Muscle layer of duodenum (tissue), 2 donors: ENCODE data around the gene NTM.
"Not testable (repeated sequence)": the region's sequence is repeated elsewhere in the genome, so short reads cannot be mapped to it uniquely, and the experiment has no call there.

Experiments used
- H3K27ac ChIP-seq: one replicate; pipeline ENCODE4 v1.7.0; 2013; ENCODE audit warnings: mild to moderate bottlenecking, low read length
- H3K27me3 ChIP-seq: one replicate; pipeline ENCODE4 v1.7.0; 2013; ENCODE audit warnings: low read depth, mild to moderate bottlenecking, control low read depth, low read length
- H3K36me3 ChIP-seq, 2 donors: one replicate each; pipeline ENCODE4 v1.7.0; 2013; ENCODE audit warnings: low read length in 2 of 2, control low read depth in 1 of 2, mild to moderate bottlenecking in 1 of 2; ENCODE audit not compliant: insufficient read depth in 2 of 2, control insufficient read depth in 1 of 2
- H3K4me1 ChIP-seq, 2 donors: one replicate each; pipeline ENCODE4 v1.7.0; 2013; ENCODE audit warnings: low read length in 2 of 2, mild to moderate bottlenecking in 2 of 2, control low read depth in 1 of 2, moderate library complexity in 1 of 2; ENCODE audit not compliant: insufficient read depth in 2 of 2, control insufficient read depth in 1 of 2
- H3K4me3 ChIP-seq, 2 donors: one replicate each; pipeline ENCODE4 v1.7.0; 2013; ENCODE audit warnings: low read length in 2 of 2, low read depth in 1 of 2, mild to moderate bottlenecking in 1 of 2
- H3K9me3 ChIP-seq, 2 donors: one replicate each; pipeline ENCODE4 v1.7.0; 2013; ENCODE audit warnings: low read length in 2 of 2, control low read depth in 1 of 2, mild to moderate bottlenecking in 1 of 2; ENCODE audit not compliant: control insufficient read depth in 1 of 2
- donor health status: healthy.

NTM gene

GRCh38 chr11:131483877-131484276, 113.5 kb downstream of the NTM start:
- Histone ChIP-seq H3K36me3 (no peaks in the 10 kb centered on the region), H3K9me3 (no peaks in the 10 kb centered on the region), H3K4me1 (peaks cover 12 to 14% of the 10 kb centered on the region in 2 donors), H3K27ac (no peak overlapping the region), H3K27me3 (no peaks in the 10 kb centered on the region), H3K4me3 (no peak overlapping the region)

- no peaks in the 10 kb centered on the region for H3K9me3 ChIP-seq
- peaks cover 12 to 14% of the 10 kb centered on the region in 2 donors for H3K4me1 ChIP-seq
- no peaks in the 10 kb centered on the region for H3K36me3 ChIP-seq
- no peak overlapping the region for H3K4me3 ChIP-seq
- no peak overlapping the region for H3K27ac ChIP-seq
- no peaks in the 10 kb centered on the region for H3K27me3 ChIP-seq
These were observed 115.7 kb downstream of the NTM start for GRCh38 chr11:131486100-131486499.

- Histone ChIP-seq H3K27me3 (no peaks in the 10 kb centered on the region), H3K4me3 (no peak overlapping the region), H3K9me3 (no peaks in the 10 kb centered on the region), H3K36me3 (no peaks in the 10 kb centered on the region), H3K4me1 (peaks cover 12 to 14% of the 10 kb centered on the region in 2 donors), H3K27ac (peak overlapping the region; percentile 80)
These were observed 116.7 kb downstream of the NTM start for GRCh38 chr11:131486937-131487635.

- no peak overlapping the region for H3K4me3 ChIP-seq
- no peaks in the 10 kb centered on the region for H3K9me3 ChIP-seq
- no peaks in the 10 kb centered on the region for H3K36me3 ChIP-seq
- no peaks in the 10 kb centered on the region for H3K27me3 ChIP-seq
- peaks cover 12 to 14% of the 10 kb centered on the region in 2 donors for H3K4me1 ChIP-seq
- H3K27ac ChIP-seq, result peak overlapping the region; percentile 80
These were observed 117.8 kb downstream of the NTM start for GRCh38 chr11:131488238-131488637.

GRCh38 chr11:131491503-131491902, 121.1 kb downstream of the NTM start:
- H3K27me3 ChIP-seq, result no peaks in the 10 kb centered on the region
- no peaks in the 10 kb centered on the region for H3K36me3 ChIP-seq
- H3K27ac ChIP-seq, result no peak overlapping the region
- H3K4me1 ChIP-seq, result peaks cover 13 to 18% of the 10 kb centered on the region in 2 donors
- no peaks in the 10 kb centered on the region for H3K9me3 ChIP-seq
- H3K4me3 ChIP-seq, result no peak overlapping the region

- Histone ChIP-seq H3K27ac (no peak overlapping the region), H3K27me3 (no peaks in the 10 kb centered on the region), H3K36me3 (no peaks in the 10 kb centered on the region), H3K9me3 (no peaks in the 10 kb centered on the region), H3K4me3 (no peak overlapping the region), H3K4me1 (peaks cover 0 to 6% of the 10 kb centered on the region in 2 donors)
These were observed 125.0 kb downstream of the NTM start for GRCh38 chr11:131495423-131495822.

GRCh38 chr11:131497686-131498085, 127.3 kb downstream of the NTM start:
- not testable (repeated sequence) for H3K4me3 ChIP-seq, H3K4me1 ChIP-seq, H3K27me3 ChIP-seq, H3K9me3 ChIP-seq, H3K36me3 ChIP-seq, H3K27ac ChIP-seq

- H3K27ac ChIP-seq, result no peak overlapping the region
- no peak overlapping the region for H3K4me3 ChIP-seq
- no peaks in the 10 kb centered on the region for H3K27me3 ChIP-seq
- H3K4me1 ChIP-seq, result peaks cover 0 to 6% of the 10 kb centered on the region in 2 donors
- no peaks in the 10 kb centered on the region for H3K9me3 ChIP-seq
- H3K36me3 ChIP-seq, result no peaks in the 10 kb centered on the region
These were observed 128.3 kb downstream of the NTM start for GRCh38 chr11:131498631-131499160.

- Histone ChIP-seq H3K4me3 (no peak overlapping the region), H3K36me3 (no peaks in the 10 kb centered on the region), H3K27ac (no peak overlapping the region), H3K4me1 (peaks cover 0 to 6% of the 10 kb centered on the region in 2 donors), H3K9me3 (no peaks in the 10 kb centered on the region), H3K27me3 (no peaks in the 10 kb centered on the region)
These were observed 128.8 kb downstream of the NTM start for GRCh38 chr11:131499199-131499598.

- Histone ChIP-seq H3K9me3 (no peaks in the 10 kb centered on the region), H3K27me3 (no peaks in the 10 kb centered on the region), H3K4me3 (no peak overlapping the region), H3K27ac (no peak overlapping the region), H3K36me3 (no peaks in the 10 kb centered on the region), H3K4me1 (no peaks in the 10 kb centered on the region)
These were observed 132.6 kb downstream of the NTM start for GRCh38 chr11:131503017-131503416.

- no peaks in the 10 kb centered on the region for H3K9me3 ChIP-seq
- no peak overlapping the region for H3K4me3 ChIP-seq
- no peaks in the 10 kb centered on the region for H3K4me1 ChIP-seq
- H3K27me3 ChIP-seq, result no peaks in the 10 kb centered on the region
- no peak overlapping the region for H3K27ac ChIP-seq
- no peaks in the 10 kb centered on the region for H3K36me3 ChIP-seq
These were observed 134.0 kb downstream of the NTM start for GRCh38 chr11:131504199-131504949.
